HepG2 (cell line): ENCODE results near the gene CER1. TPM values are rescaled to one million over a fixed set of nuclear protein-coding genes. Genes with fewer than 3 reads are reported as not detected.

ENCODE experiments used
- MAFK ChIP-seq, 2 experiments: IDR thresholded peaks in 1 of 2; conservative IDR thresholded peaks in 1 of 2; 2 replicates each; pipeline ENCODE4 v1.6.1; 2011; ENCODE audit warnings: improper control_type of control experiment in 2 of 2, low read length in 2 of 2
- MEIS1 ChIP-seq: sonication (generic); formaldehyde crosslinking; IDR thresholded peaks from 2 replicates; pipeline ENCODE4 v1.9.0; 2021; ENCODE audit warnings: mild to moderate bottlenecking, missing genetic modification reagents, moderate library complexity, borderline replicate concordance
- NFIC ChIP-seq: IDR thresholded peaks from 2 replicates; pipeline ENCODE4 v1.6.1; 2012; ENCODE audit warnings: mild to moderate bottlenecking, low read length, inconsistent platforms
- PAWR ChIP-seq: sonication (generic); formaldehyde crosslinking; IDR thresholded peaks from 2 replicates; pipeline ENCODE4 v1.4.0; 2020; ENCODE audit warnings: missing genetic modification reagents, mild to moderate bottlenecking, borderline replicate concordance
- REL ChIP-seq: sonication (generic); formaldehyde crosslinking; conservative IDR thresholded peaks from 2 replicates; pipeline ENCODE4 v1.8.0; 2022; ENCODE audit warnings: mild to moderate bottlenecking, missing genetic modification reagents, moderate library complexity
- RORA ChIP-seq: sonication (generic); formaldehyde crosslinking; IDR thresholded peaks from 2 replicates; pipeline ENCODE4 v1.5.0; 2020; ENCODE audit warnings: mild to moderate bottlenecking, missing genetic modification reagents, moderate library complexity
- RXRA ChIP-seq: sonication (generic); formaldehyde crosslinking; IDR thresholded peaks from 2 replicates; pipeline ENCODE4 v1.5.1; 2020; ENCODE audit warnings: missing genetic modification reagents
- ZC3H4 ChIP-seq: sonication (generic); formaldehyde crosslinking; IDR thresholded peaks from 2 replicates; pipeline ENCODE4 v1.4.0; 2020; ENCODE audit warnings: missing genetic modification reagents, borderline replicate concordance
- ZNF335 ChIP-seq: sonication (generic); formaldehyde crosslinking; IDR thresholded peaks from 2 replicates; pipeline ENCODE4 v1.4.0; 2020; ENCODE audit warnings: missing genetic modification reagents
- ZNF644 ChIP-seq: IDR thresholded peaks from 2 replicates; pipeline ENCODE4 v1.6.1; 2016; ENCODE audit warnings: low read depth
- ZNF713 ChIP-seq: sonication (generic); formaldehyde crosslinking; IDR thresholded peaks from 2 replicates; pipeline ENCODE4 v1.4.0; 2020; ENCODE audit warnings: mild to moderate bottlenecking, missing genetic modification reagents
- ZNF773 ChIP-seq: sonication (generic); formaldehyde crosslinking; IDR thresholded peaks from 2 replicates; pipeline ENCODE4 v1.4.0; 2020; ENCODE audit warnings: missing genetic modification reagents, borderline replicate concordance
- ZSCAN12 ChIP-seq: sonication (generic); formaldehyde crosslinking; IDR thresholded peaks from 2 replicates; pipeline ENCODE4 v1.9.0; 2021; ENCODE audit warnings: mild to moderate bottlenecking, missing genetic modification reagents
- polyA plus RNA-seq, 8 experiments: library from polyadenylated mRNA; depleted of rRNA in 3 of 8; stranded (reverse) in 7 of 8; unstranded in 1 of 8; fragments of >200 nt; fragmentation: Illumina TruSeq in 4 of 8; extraction: Trizol in 4 of 8; gene quantifications; 2 replicates each; pipeline versions ENCODE4 v1.2.1 to v1.2.3, GENCODE V29; 2011 to 2016; ENCODE audit warnings: low read depth in 4 of 8, missing spikeins in 1 of 8, mixed read lengths in 1 of 8; ENCODE audit not compliant: insufficient read depth in 1 of 8
- total RNA-seq, 5 experiments: library from RNA; depleted of rRNA; stranded (reverse); fragments of >200 nt; fragmentation: Illumina TruSeq; extraction: Trizol; gene quantifications; 2 replicates each; pipeline ENCODE4 v1.2.3, GENCODE V29; 2016; ENCODE audit warnings: low read depth in 1 of 5
- TF ChIP-seq, protein P1 (sequence below): sonication (generic); formaldehyde crosslinking; IDR thresholded peaks from one replicate; pipeline ENCODE4 v1.5.1; 2020; ENCODE audit warnings: mild to moderate bottlenecking, missing genetic modification reagents; ENCODE audit errors: not compliant biosample characterization
- TF ChIP-seq, protein P2 (sequence below): sonication (generic); formaldehyde crosslinking; IDR thresholded peaks from 2 replicates; pipeline ENCODE4 v1.5.0; 2020; ENCODE audit warnings: missing genetic modification reagents
- TF ChIP-seq, protein P3 (sequence below), 2 experiments: IDR thresholded peaks; 2 replicates each; pipeline ENCODE4 v1.6.1; 2011 to 2012; ENCODE audit warnings: low read length in 2 of 2, borderline replicate concordance in 1 of 2, low read depth in 1 of 2, mild to moderate bottlenecking in 1 of 2, moderate library complexity in 1 of 2

Gene CER1
- total and polyA plus RNA-seq, 2 of the 13 experiments (the other 11 are each of a cell fraction or from before 2014, with no cell fraction given): 0.18 TPM; not detected in 1

DNA sequence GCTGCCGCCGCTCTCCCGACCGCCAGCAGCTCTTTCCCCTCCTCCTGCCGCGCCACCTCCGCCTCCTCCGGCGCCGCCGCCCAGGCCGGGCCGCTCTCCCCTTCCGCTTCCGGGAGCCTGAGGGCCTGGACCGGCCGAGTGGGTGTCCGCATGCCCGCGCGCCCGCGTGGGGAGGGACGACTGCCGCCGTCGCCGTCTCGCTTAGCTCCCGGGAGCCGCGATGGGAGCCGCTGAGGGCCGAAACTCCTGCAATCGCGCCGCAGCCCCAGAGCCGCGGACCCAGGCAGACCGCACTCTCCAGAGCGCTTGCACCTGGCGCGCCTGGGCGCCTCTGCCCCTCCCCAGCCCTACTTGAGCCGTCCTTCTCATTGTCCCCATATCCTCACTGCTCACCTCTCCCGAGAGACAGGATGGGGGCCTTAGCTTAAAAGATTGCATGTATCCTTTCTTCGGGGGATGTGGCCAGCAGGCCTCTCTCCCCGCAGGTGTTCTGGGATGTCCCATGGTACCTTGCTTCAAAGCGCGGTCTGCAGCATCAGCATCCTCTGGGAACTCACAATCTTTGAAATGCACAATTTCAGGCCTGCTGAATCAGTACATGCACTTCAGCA is 29.2 kb downstream of the CER1 start, which contains the start of gene ZDHHC21 (continued):
- TF ChIP-seq, protein P1, sequence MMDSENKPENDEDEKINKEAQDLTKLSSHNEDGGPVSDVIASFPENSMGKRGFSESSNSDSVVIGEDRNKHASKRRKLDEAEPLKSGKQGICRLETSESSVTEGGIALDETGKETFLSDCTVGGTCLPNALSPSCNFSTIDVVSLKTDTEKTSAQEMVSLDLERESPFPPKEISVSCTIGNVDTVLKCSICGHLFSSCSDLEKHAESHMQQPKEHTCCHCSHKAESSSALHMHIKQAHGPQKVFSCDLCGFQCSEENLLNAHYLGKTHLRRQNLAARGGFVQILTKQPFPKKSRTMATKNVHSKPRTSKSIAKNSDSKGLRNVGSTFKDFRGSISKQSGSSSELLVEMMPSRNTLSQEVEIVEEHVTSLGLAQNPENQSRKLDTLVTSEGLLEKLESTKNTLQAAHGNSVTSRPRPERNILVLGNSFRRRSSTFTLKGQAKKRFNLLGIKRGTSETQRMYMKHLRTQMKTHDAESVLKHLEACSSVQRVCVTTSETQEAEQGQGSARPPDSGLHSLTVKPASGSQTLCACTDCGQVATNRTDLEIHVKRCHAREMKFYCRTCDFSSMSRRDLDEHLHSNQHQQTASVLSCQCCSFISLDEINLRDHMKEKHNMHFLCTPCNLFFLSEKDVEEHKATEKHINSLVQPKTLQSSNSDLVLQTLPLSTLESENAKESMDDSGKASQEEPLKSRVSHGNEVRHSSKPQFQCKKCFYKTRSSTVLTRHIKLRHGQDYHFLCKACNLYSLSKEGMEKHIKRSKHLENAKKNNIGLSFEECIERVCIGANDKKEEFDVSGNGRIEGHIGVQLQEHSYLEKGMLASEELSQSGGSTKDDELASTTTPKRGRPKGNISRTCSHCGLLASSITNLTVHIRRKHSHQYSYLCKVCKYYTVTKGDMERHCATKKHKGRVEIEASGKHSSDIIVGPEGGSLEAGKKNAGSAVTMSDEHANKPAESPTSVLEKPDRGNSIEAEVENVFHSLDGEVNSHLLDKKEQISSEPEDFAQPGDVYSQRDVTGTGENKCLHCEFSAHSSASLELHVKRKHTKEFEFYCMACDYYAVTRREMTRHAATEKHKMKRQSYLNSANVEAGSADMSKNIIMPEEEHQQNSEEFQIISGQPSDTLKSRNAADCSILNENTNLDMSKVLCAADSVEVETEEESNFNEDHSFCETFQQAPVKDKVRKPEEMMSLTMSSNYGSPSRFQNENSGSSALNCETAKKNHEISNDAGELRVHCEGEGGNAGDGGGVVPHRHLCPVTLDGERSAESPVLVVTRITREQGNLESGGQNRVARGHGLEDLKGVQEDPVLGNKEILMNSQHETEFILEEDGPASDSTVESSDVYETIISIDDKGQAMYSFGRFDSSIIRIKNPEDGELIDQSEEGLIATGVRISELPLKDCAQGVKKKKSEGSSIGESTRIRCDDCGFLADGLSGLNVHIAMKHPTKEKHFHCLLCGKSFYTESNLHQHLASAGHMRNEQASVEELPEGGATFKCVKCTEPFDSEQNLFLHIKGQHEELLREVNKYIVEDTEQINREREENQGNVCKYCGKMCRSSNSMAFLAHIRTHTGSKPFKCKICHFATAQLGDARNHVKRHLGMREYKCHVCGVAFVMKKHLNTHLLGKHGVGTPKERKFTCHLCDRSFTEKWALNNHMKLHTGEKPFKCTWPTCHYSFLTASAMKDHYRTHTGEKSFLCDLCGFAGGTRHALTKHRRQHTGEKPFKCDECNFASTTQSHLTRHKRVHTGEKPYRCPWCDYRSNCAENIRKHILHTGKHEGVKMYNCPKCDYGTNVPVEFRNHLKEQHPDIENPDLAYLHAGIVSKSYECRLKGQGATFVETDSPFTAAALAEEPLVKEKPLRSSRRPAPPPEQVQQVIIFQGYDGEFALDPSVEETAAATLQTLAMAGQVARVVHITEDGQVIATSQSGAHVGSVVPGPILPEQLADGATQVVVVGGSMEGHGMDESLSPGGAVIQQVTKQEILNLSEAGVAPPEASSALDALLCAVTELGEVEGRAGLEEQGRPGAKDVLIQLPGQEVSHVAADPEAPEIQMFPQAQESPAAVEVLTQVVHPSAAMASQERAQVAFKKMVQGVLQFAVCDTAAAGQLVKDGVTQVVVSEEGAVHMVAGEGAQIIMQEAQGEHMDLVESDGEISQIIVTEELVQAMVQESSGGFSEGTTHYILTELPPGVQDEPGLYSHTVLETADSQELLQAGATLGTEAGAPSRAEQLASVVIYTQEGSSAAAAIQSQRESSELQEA (CRISPR knock-in tag): no peak
- TF ChIP-seq ZNF713 (no peak), REL (CRISPR knock-in tag) (peak; percentile 46; the same call in 1 of the 2 replicates), MEIS1 (CRISPR knock-in tag) (no peak), ZNF773 (CRISPR knock-in tag) (no peak), ZNF335 (CRISPR knock-in tag) (peak; percentile 41; the same call in 1 of the 2 replicates), ZNF644 (CRISPR knock-in tag) (no peak), ZSCAN12 (CRISPR knock-in tag) (no peak), MAFK (conservative IDR thresholded peaks at IDR 0.05 in 1 of 2, IDR thresholded peaks at IDR 0.05 in 1 of 2; ENCODE audit: low read length in 2 of 2) (no peak), ZC3H4 (no peak), RXRA (peak; percentile 41; the same call in 1 of the 2 replicates), PAWR (CRISPR knock-in tag) (no peak), NFIC (no peak), RORA (CRISPR knock-in tag) (no peak)
- TF ChIP-seq, protein P2, sequence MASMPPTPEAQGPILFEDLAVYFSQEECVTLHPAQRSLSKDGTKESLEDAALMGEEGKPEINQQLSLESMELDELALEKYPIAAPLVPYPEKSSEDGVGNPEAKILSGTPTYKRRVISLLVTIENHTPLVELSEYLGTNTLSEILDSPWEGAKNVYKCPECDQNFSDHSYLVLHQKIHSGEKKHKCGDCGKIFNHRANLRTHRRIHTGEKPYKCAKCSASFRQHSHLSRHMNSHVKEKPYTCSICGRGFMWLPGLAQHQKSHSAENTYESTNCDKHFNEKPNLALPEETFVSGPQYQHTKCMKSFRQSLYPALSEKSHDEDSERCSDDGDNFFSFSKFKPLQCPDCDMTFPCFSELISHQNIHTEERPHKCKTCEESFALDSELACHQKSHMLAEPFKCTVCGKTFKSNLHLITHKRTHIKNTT (CRISPR knock-in tag): no peak
- TF ChIP-seq, protein P3, sequence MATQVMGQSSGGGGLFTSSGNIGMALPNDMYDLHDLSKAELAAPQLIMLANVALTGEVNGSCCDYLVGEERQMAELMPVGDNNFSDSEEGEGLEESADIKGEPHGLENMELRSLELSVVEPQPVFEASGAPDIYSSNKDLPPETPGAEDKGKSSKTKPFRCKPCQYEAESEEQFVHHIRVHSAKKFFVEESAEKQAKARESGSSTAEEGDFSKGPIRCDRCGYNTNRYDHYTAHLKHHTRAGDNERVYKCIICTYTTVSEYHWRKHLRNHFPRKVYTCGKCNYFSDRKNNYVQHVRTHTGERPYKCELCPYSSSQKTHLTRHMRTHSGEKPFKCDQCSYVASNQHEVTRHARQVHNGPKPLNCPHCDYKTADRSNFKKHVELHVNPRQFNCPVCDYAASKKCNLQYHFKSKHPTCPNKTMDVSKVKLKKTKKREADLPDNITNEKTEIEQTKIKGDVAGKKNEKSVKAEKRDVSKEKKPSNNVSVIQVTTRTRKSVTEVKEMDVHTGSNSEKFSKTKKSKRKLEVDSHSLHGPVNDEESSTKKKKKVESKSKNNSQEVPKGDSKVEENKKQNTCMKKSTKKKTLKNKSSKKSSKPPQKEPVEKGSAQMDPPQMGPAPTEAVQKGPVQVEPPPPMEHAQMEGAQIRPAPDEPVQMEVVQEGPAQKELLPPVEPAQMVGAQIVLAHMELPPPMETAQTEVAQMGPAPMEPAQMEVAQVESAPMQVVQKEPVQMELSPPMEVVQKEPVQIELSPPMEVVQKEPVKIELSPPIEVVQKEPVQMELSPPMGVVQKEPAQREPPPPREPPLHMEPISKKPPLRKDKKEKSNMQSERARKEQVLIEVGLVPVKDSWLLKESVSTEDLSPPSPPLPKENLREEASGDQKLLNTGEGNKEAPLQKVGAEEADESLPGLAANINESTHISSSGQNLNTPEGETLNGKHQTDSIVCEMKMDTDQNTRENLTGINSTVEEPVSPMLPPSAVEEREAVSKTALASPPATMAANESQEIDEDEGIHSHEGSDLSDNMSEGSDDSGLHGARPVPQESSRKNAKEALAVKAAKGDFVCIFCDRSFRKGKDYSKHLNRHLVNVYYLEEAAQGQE (IDR thresholded peaks at IDR 0.05; ENCODE audit: borderline replicate concordance in 1 of 2, low read depth in 1 of 2, low read length in 2 of 2): no peak
